ENCODE measurements around the gene RCSD1.

The RCSD1 gene

GRCh38 chr1:167631936-167632614 is 2.0 kb downstream of the RCSD1 start:
- no peak for TF ChIP-seq CTCF (IDR thresholded peaks at IDR 0.05; ENCODE audit: borderline replicate concordance, insufficient read depth, low read depth, low read length)
- H3K4me3 ChIP-seq (ENCODE audit: low read depth, low read length): peak overlapping the region; percentile 88

GRCh38 chr1:167633258-167633944 is 3.4 kb downstream of the RCSD1 start:
- peak overlapping the region; percentile 32 for H3K4me3 ChIP-seq (ENCODE audit: low read depth, low read length)
- TF ChIP-seq CTCF (IDR thresholded peaks at IDR 0.05; ENCODE audit: borderline replicate concordance, insufficient read depth, low read depth, low read length): no peak

GRCh38 chr1:167634435-167634834 is 4.4 kb downstream of the RCSD1 start:
- peak overlapping the region; percentile 32 for H3K4me3 ChIP-seq (ENCODE audit: low read depth, low read length)
- no peak for TF ChIP-seq CTCF (IDR thresholded peaks at IDR 0.05; ENCODE audit: borderline replicate concordance, insufficient read depth, low read depth, low read length)

- no peak for TF ChIP-seq CTCF (IDR thresholded peaks at IDR 0.05; ENCODE audit: borderline replicate concordance, insufficient read depth, low read depth, low read length)
- no peak overlapping the region for H3K4me3 ChIP-seq (ENCODE audit: low read depth, low read length)
Measured at GRCh38 chr1:167635156-167635648, 5.2 kb downstream of the RCSD1 start.

DNA sequence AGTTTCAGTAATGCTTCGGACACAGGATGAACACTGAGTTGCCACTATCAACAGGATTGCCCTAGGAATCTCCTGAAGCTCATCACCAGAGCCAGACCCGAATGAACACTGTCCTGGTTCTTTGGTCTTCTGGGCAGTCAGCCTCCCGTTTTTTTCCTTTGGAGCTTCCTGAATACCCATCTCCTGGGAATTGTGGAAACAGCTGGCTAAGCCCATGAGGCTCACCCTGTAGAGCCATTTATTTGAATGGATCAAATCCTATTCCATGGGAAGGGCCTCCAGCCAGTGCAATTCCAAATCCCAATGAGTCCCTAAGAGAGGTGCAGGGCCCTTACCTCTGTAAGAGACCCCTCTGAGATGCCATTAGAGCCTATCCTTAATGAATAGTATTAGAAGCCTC is 5.9 kb downstream of the RCSD1 start:
- H3K4me3 ChIP-seq (ENCODE audit: low read depth, low read length): no peak overlapping the region
- no peak for TF ChIP-seq CTCF (IDR thresholded peaks at IDR 0.05; ENCODE audit: borderline replicate concordance, insufficient read depth, low read depth, low read length)

DNA sequence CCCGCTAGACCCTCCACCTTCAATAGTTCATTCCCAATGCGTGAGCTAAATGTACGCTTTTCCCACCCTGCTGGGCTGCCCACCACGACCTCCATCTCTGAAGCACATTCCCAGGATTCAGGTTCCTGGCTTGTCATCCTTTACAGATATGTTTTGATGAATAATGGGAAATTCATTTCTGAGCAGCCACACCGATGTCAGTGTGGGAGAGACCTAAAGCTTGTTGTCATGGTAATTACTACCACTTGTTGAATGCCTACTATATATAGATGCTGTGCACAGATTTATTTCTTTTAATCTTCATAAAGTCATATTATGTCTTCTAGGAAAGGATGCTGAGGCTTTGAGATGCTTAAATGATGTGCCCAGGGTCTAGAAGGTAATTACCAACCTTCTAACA is 8.0 kb downstream of the RCSD1 start:
- no peak for TF ChIP-seq CTCF (IDR thresholded peaks at IDR 0.05; ENCODE audit: borderline replicate concordance, insufficient read depth, low read depth, low read length)

DNA sequence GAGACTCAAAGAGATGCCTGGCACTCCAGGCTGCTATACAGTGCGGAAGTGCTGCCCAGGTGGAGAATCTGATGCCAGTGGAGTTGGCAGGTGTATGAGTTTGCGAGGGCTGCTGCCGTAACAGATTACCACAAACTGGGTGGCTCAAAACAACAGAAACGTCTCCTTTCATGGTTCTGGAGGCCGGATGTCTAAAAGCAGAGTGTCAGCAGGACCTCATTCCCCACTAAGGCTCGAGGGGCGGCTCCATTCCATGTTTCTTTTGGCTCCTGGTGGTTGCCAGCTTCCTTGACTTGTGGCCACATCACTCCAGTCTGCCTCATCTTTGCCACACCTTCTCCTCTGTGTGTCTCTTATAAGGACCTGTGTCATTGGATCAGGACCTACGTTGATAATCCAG is 10.0 kb downstream of the RCSD1 start:
- TF ChIP-seq CTCF (IDR thresholded peaks at IDR 0.05; ENCODE audit: borderline replicate concordance, insufficient read depth, low read depth, low read length): no peak

More for the DNA sequence above, 8.0 kb downstream of the RCSD1 start:
- H3K4me3 ChIP-seq (ENCODE audit: low read depth, low read length): no peak overlapping the region

More for the DNA sequence above, 10.0 kb downstream of the RCSD1 start:
- no peak overlapping the region for H3K4me3 ChIP-seq (ENCODE audit: low read depth, low read length)
